Measurements from ENCODE around the gene MS4A7. TPM values are rescaled to one million over a fixed set of nuclear protein-coding genes. Genes with fewer than 3 reads are reported as not detected.

MS4A7 gene
- total and polyA plus RNA-seq, 7 donors: 1.0 to 5.4 (median 3.8) TPM

- TF ChIP-seq CTCF (IDR thresholded peaks at IDR 0.05): no peak
- DNase-seq (no peak), ATAC-seq (no peak)
- Histone ChIP-seq H3K36me3 (ENCODE audit: insufficient read depth in 1 of 2, low read depth in 1 of 2) (no peaks in the 10 kb centered on the region), H3K9me3 (no peaks in the 10 kb centered on the region), H3K4me3 (no peak overlapping the region), H3K27ac (no peak overlapping the region), H3K27me3 (ENCODE audit: insufficient read depth in 3 of 3, low read length in 2 of 3) (peaks cover 0 to 7% (median 0%) of the 10 kb centered on the region in 3 donors), H3K4me1 (no peaks in the 10 kb centered on the region)
- intact Hi-C loops (cut with DNase I): no loop called here
- 54 to 64% (median 58%) methylated on average over 2 of the region's 2 CpGs for WGBS, 3 donors
Measured at GRCh38 chr11:60370252-60370810, 8.0 kb upstream of the MS4A7 start.

GRCh38 chr11:60370811-60371298 lies 7.5 kb upstream of the MS4A7 start:
- H3K27ac ChIP-seq: no peak overlapping the region
- no peaks in the 10 kb centered on the region for H3K36me3 ChIP-seq (ENCODE audit: insufficient read depth in 1 of 2, low read depth in 1 of 2)
- H3K27me3 ChIP-seq (ENCODE audit: insufficient read depth in 3 of 3, low read length in 2 of 3): peaks cover 0 to 7% (median 0%) of the 10 kb centered on the region in 3 donors
- no peaks in the 10 kb centered on the region for H3K9me3 ChIP-seq
- no peaks in the 10 kb centered on the region for H3K4me1 ChIP-seq
- WGBS, 3 donors: 56 to 62% (median 59%) methylated on average over 5 of the region's 5 CpGs
- intact Hi-C loops (cut with DNase I): no loop called here
- no peak for TF ChIP-seq CTCF (IDR thresholded peaks at IDR 0.05)
- H3K4me3 ChIP-seq: no peak overlapping the region
- DNase-seq: no peak
- ATAC-seq: no peak

- ATAC-seq (no peak), DNase-seq (no peak)
- Histone ChIP-seq H3K36me3 (ENCODE audit: insufficient read depth in 1 of 2, low read depth in 1 of 2) (no peaks in the 10 kb centered on the region), H3K4me3 (no peak overlapping the region), H3K9me3 (no peaks in the 10 kb centered on the region), H3K27me3 (ENCODE audit: insufficient read depth in 3 of 3, low read length in 2 of 3) (peaks cover 0 to 7% (median 0%) of the 10 kb centered on the region in 3 donors), H3K27ac (no peak overlapping the region), H3K4me1 (no peaks in the 10 kb centered on the region)
- 74 to 80% (median 76%) methylated on average over 3 of the region's 3 CpGs for WGBS, 3 donors
- no peak for TF ChIP-seq CTCF (IDR thresholded peaks at IDR 0.05)
- intact Hi-C loops (cut with DNase I): no loop called here
Measured at GRCh38 chr11:60371386-60371785, 6.9 kb upstream of the MS4A7 start.

- no peaks in the 10 kb centered on the region for H3K9me3 ChIP-seq
- H3K4me1 ChIP-seq: no peaks in the 10 kb centered on the region
- no peak overlapping the region for H3K27ac ChIP-seq
- 50 to 74% (median 51%) methylated on average over 1 of the region's 1 CpG for WGBS, 3 donors
- no peak for TF ChIP-seq CTCF (IDR thresholded peaks at IDR 0.05)
- DNase-seq (no peak), ATAC-seq (no peak)
- intact Hi-C loops (cut with DNase I): no loop called here
- no peaks in the 10 kb centered on the region for H3K36me3 ChIP-seq (ENCODE audit: insufficient read depth in 1 of 2, low read depth in 1 of 2)
- H3K27me3 ChIP-seq (ENCODE audit: insufficient read depth in 3 of 3, low read length in 2 of 3): peaks cover 0 to 7% (median 0%) of the 10 kb centered on the region in 3 donors
- no peak overlapping the region for H3K4me3 ChIP-seq
Measured at GRCh38 chr11:60371854-60372253, 6.5 kb upstream of the MS4A7 start.

- no peak for DNase-seq
- no peak for TF ChIP-seq CTCF (IDR thresholded peaks at IDR 0.05)
- intact Hi-C loops (cut with DNase I): no loop called here
- Histone ChIP-seq H3K4me3 (no peak overlapping the region), H3K27me3 (ENCODE audit: insufficient read depth in 3 of 3, low read length in 2 of 3) (peaks cover 0 to 7% (median 0%) of the 10 kb centered on the region in 3 donors), H3K4me1 (no peaks in the 10 kb centered on the region), H3K9me3 (no peaks in the 10 kb centered on the region), H3K36me3 (ENCODE audit: insufficient read depth in 1 of 2, low read depth in 1 of 2) (no peaks in the 10 kb centered on the region), H3K27ac (no peak overlapping the region)
- no peak for ATAC-seq
- WGBS, 3 donors: 77 to 84% (median 81%) methylated on average over 3 of the region's 3 CpGs
Measured at GRCh38 chr11:60372767-60373166, 5.6 kb upstream of the MS4A7 start.
